ENCODE results near the gene ZBTB20. TPM values are rescaled to one million over a fixed set of nuclear protein-coding genes. Genes with fewer than 3 reads are reported as not detected.

ZBTB20 gene
- total RNA-seq, 1 donor from 2014 or later = 27.5 TPM

DNA sequence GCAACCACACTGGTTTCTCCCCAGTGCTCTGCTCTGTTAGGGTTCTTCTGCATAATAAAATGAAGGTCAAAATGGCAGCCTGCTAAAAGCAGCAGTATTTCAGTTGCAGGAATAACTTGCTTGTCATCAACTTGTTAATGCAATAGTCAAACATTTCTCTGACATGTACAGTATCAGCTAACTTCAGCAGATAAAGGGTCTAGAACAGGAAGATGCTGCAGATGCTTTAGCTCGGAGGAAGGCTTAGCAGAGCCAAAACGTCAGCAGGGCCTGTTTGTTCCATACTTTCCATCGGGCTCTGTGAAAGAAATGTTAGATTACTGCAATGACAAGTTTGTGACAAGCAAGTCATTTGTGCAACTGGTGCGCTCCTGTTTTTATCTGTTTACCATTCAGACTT, 561.4 kb downstream of the ZBTB20 start:
- no peaks in the 10 kb centered on the region for H3K4me1 Mint-ChIP-seq (ENCODE audit: low read depth, unreplicated experiment)
- peaks cover 2% of the 10 kb centered on the region for H3K27me3 Mint-ChIP-seq (ENCODE audit: unreplicated experiment)
- no peak for DNase-seq
- TF ChIP-seq, protein P1, sequence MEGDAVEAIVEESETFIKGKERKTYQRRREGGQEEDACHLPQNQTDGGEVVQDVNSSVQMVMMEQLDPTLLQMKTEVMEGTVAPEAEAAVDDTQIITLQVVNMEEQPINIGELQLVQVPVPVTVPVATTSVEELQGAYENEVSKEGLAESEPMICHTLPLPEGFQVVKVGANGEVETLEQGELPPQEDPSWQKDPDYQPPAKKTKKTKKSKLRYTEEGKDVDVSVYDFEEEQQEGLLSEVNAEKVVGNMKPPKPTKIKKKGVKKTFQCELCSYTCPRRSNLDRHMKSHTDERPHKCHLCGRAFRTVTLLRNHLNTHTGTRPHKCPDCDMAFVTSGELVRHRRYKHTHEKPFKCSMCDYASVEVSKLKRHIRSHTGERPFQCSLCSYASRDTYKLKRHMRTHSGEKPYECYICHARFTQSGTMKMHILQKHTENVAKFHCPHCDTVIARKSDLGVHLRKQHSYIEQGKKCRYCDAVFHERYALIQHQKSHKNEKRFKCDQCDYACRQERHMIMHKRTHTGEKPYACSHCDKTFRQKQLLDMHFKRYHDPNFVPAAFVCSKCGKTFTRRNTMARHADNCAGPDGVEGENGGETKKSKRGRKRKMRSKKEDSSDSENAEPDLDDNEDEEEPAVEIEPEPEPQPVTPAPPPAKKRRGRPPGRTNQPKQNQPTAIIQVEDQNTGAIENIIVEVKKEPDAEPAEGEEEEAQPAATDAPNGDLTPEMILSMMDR (IDR thresholded peaks at IDR 0.05; ENCODE audit: partially characterized antibody, unreplicated experiment) = no peak
- H3K4me3 Mint-ChIP-seq (ENCODE audit: unreplicated experiment) = no peak overlapping the region
- H3K36me3 Mint-ChIP-seq (ENCODE audit: unreplicated experiment) = no peaks in the 10 kb centered on the region
- H3K9me3 Mint-ChIP-seq (ENCODE audit: unreplicated experiment) = no peaks in the 10 kb centered on the region
- H3K27ac Mint-ChIP-seq (ENCODE audit: unreplicated experiment) = no peak overlapping the region

DNA sequence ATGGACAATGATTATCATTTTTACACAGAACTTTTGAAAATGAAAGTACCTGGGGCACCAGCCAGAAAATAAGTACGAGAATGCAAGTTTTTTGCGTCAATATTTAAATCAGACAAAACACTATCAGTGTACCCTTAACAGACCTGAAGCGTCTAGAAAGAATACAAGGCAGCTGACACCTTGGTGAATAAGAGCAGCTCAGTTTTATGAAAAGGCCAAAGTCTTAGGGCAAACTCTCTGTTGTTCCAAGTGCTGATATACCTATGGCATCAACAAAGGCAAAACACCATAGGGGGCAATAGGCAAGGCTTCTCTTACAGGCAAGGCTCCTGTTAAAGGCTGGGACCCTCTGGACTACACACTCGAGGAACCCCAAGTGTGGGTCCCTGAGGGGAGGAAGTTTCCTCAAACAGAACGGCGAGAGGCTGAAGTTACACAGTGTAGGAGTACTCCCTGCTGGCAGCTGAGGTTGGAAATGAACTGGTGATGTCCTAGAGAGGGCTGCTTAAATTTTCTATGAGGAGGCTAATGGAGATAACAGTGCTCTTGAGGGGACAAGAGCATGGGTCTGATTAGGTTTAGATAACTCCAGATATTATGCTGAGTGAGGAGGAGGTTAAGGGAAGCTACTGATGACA, 562.2 kb downstream of the ZBTB20 start:
- no peaks in the 10 kb centered on the region for H3K36me3 Mint-ChIP-seq (ENCODE audit: unreplicated experiment)
- no peak overlapping the region for H3K27ac Mint-ChIP-seq (ENCODE audit: unreplicated experiment)
- no peaks in the 10 kb centered on the region for H3K4me1 Mint-ChIP-seq (ENCODE audit: low read depth, unreplicated experiment)
- H3K27me3 Mint-ChIP-seq (ENCODE audit: unreplicated experiment) = peaks cover 2% of the 10 kb centered on the region
- no peak for DNase-seq
- no peak overlapping the region for H3K4me3 Mint-ChIP-seq (ENCODE audit: unreplicated experiment)
- TF ChIP-seq, protein P1 (IDR thresholded peaks at IDR 0.05; ENCODE audit: partially characterized antibody, unreplicated experiment) = no peak
- no peaks in the 10 kb centered on the region for H3K9me3 Mint-ChIP-seq (ENCODE audit: unreplicated experiment)

DNA sequence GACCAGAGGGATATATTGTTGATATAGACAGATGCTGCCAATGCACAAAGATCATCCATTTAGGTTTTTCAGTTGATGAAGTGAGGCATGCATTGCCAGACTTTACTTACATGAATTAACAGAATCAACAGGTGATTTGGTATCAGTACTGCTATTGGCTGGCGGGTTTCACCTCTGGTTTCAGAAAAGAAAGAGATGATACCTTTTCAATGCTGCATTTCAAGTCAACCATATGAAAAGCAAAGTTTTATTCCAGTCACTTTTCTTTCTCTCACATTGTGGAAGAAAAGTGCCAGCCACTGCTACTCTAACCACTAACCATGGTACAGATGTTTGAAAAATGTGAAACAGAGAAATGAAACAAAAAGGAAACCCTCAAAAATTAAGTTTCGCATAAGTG, 564.2 kb downstream of the ZBTB20 start:
- Mint-ChIP-seq H3K27me3 (ENCODE audit: unreplicated experiment) (peaks cover 2% of the 10 kb centered on the region), H3K27ac (ENCODE audit: unreplicated experiment) (no peak overlapping the region), H3K9me3 (ENCODE audit: unreplicated experiment) (no peaks in the 10 kb centered on the region), H3K4me3 (ENCODE audit: unreplicated experiment) (no peak overlapping the region), H3K36me3 (ENCODE audit: unreplicated experiment) (no peaks in the 10 kb centered on the region), H3K4me1 (ENCODE audit: low read depth, unreplicated experiment) (no peaks in the 10 kb centered on the region)
- no peak for DNase-seq
- TF ChIP-seq, protein P1 (IDR thresholded peaks at IDR 0.05; ENCODE audit: partially characterized antibody, unreplicated experiment) = no peak

DNA sequence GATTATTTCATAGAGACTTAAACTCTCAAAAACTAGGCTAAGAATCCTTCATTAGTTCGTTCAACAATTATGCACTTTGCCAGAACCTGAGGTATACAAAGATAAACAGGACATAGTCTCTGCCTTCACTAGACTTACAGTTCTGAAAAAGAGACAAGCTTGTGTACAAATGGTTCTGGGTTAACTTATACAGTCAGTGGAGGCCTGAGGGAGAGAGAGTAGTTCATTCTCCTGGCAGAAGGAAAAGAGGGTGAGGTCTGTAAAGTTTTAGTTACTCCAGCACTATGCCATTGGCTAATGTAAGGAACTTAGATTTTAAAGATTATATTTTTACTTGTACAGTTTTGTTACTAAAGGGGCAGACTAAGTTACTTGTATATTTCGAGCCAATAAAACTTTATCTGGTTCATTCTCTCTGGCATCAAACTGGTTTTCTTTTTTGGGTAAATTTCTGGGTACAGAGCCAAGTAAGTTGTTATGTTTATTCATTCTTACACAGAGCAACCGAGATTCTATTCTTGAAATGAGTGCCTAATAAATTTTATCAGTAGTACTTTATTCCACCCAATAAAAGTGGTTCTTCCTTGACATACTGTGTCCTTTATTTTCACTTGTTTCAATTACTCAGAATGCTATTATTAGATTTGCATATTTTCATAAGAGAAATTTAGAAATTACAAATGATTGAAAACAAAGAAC, 574.6 kb downstream of the ZBTB20 start:
- TF ChIP-seq, protein P1 (IDR thresholded peaks at IDR 0.05; ENCODE audit: partially characterized antibody, unreplicated experiment) = no peak
- no peaks in the 10 kb centered on the region for H3K4me1 Mint-ChIP-seq (ENCODE audit: low read depth, unreplicated experiment)
- no peak overlapping the region for H3K27ac Mint-ChIP-seq (ENCODE audit: unreplicated experiment)
- no peaks in the 10 kb centered on the region for H3K36me3 Mint-ChIP-seq (ENCODE audit: unreplicated experiment)
- H3K9me3 Mint-ChIP-seq (ENCODE audit: unreplicated experiment) = no peaks in the 10 kb centered on the region
- DNase-seq = no peak
- peaks cover 3% of the 10 kb centered on the region for H3K27me3 Mint-ChIP-seq (ENCODE audit: unreplicated experiment)
- no peak overlapping the region for H3K4me3 Mint-ChIP-seq (ENCODE audit: unreplicated experiment)

DNA sequence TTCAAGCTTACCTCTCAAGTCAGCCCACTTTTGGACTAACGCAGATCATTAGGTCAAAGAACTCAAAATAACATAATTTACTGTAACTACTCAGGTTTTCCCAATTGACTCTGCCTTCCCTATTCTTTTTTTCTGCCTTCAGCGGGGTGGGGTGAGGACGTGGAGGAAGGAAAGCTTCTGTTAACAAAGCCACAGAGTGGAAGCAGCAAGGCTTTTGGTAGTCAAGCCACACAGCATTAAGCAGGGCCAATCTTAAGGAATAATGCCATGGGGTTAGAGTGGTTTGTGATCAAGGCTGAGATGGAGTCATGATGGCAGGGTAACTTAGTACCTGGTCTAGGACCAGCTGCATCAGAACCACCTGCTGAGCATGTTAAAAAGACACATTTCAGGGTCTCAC, 575.7 kb downstream of the ZBTB20 start:
- Mint-ChIP-seq H3K27me3 (ENCODE audit: unreplicated experiment) (peaks cover 4% of the 10 kb centered on the region), H3K9me3 (ENCODE audit: unreplicated experiment) (no peaks in the 10 kb centered on the region), H3K4me1 (ENCODE audit: low read depth, unreplicated experiment) (no peaks in the 10 kb centered on the region), H3K27ac (ENCODE audit: unreplicated experiment) (no peak overlapping the region), H3K4me3 (ENCODE audit: unreplicated experiment) (no peak overlapping the region), H3K36me3 (ENCODE audit: unreplicated experiment) (no peaks in the 10 kb centered on the region)
- DNase-seq = no peak
- TF ChIP-seq, protein P1 (IDR thresholded peaks at IDR 0.05; ENCODE audit: partially characterized antibody, unreplicated experiment) = no peak
